ENCODE measurements around the gene AGRN.

DNA sequence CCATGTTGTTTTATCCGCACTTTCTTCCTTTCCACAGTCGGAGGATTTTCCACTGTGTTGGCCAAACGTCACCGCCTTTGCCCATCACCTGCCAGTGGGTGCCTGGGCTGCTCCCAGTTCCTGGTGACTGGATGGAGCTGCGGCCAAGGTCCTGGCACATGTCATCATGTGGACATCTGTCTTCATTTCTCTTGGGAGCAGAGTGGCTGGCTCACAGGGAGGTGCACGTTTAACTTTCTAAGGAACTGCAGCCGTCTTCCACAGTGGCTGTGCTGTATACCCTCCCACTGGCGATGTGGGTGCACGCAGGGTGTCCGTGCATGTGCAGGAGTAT is 73.7 kb downstream of the AGRN start:
- no peak for TF ChIP-seq CTCF (IDR thresholded peaks at IDR 0.05; ENCODE audit: low read depth, low read length)
- TF ChIP-seq POLR2A (IDR thresholded peaks at IDR 0.05; ENCODE audit: extremely low read depth, insufficient read length): no peak
